Measurements from ENCODE around the gene PNPLA1. TPM values are rescaled to one million over a fixed set of nuclear protein-coding genes. Genes with fewer than 3 reads are reported as not detected.

The PNPLA1 gene
- total RNA-seq, 1 donor from 2014 or later, result 0.35 TPM

- H3K36me3 ChIP-seq, result no peaks in the 10 kb centered on the region
- ATAC-seq (no peak), DNase-seq (no peak)
- no peak overlapping the region for H3K27ac ChIP-seq
- intact Hi-C loops (cut with DNase I), result no loop called here
- peaks cover 5% of the 10 kb centered on the region for H3K27me3 ChIP-seq
- TF ChIP-seq, protein P1, sequence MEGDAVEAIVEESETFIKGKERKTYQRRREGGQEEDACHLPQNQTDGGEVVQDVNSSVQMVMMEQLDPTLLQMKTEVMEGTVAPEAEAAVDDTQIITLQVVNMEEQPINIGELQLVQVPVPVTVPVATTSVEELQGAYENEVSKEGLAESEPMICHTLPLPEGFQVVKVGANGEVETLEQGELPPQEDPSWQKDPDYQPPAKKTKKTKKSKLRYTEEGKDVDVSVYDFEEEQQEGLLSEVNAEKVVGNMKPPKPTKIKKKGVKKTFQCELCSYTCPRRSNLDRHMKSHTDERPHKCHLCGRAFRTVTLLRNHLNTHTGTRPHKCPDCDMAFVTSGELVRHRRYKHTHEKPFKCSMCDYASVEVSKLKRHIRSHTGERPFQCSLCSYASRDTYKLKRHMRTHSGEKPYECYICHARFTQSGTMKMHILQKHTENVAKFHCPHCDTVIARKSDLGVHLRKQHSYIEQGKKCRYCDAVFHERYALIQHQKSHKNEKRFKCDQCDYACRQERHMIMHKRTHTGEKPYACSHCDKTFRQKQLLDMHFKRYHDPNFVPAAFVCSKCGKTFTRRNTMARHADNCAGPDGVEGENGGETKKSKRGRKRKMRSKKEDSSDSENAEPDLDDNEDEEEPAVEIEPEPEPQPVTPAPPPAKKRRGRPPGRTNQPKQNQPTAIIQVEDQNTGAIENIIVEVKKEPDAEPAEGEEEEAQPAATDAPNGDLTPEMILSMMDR (IDR thresholded peaks at IDR 0.05), result no peak
- H3K9me3 ChIP-seq, result no peaks in the 10 kb centered on the region
- no peaks in the 10 kb centered on the region for H3K4me1 ChIP-seq
- H3K4me3 ChIP-seq, result no peak overlapping the region
Measured at GRCh38 chr6:36297051-36297450, 27.2 kb downstream of the PNPLA1 start.

DNA sequence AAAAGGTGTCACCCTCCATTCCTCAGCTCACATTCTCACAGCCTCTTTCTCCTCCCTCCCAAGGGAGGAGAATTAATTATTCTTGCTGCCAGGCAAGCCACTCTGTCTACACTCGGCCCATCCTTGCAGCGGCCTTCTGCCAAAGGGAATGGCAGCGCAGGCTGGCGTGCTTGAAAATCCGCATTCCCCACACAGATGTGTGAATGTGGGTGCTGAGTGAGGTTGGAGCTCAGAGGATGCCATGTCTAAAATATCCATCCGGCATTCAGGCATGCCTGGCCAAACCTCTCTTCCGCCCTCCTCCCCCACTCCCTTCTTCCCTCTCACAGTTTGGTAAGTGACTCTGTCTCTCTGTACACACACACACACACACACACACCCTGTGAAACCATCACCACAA lies 27.7 kb downstream of the PNPLA1 start:
- intact Hi-C loops (cut with DNase I), result no loop called here
- H3K4me3 ChIP-seq, result no peak overlapping the region
- DNase-seq, result no peak
- no peaks in the 10 kb centered on the region for H3K36me3 ChIP-seq
- no peak overlapping the region for H3K27ac ChIP-seq
- TF ChIP-seq, protein P1 (IDR thresholded peaks at IDR 0.05), result no peak
- H3K27me3 ChIP-seq, result peaks cover 5% of the 10 kb centered on the region
- no peaks in the 10 kb centered on the region for H3K4me1 ChIP-seq
- no peak for ATAC-seq
- no peaks in the 10 kb centered on the region for H3K9me3 ChIP-seq

GRCh38 chr6:36298027-36298426 lies 28.2 kb downstream of the PNPLA1 start:
- H3K27ac ChIP-seq, result no peak overlapping the region
- DNase-seq (no peak), ATAC-seq (no peak)
- H3K27me3 ChIP-seq, result peaks cover 5% of the 10 kb centered on the region
- intact Hi-C loops (cut with DNase I), result no loop called here
- H3K36me3 ChIP-seq, result no peaks in the 10 kb centered on the region
- no peaks in the 10 kb centered on the region for H3K9me3 ChIP-seq
- TF ChIP-seq, protein P1 (IDR thresholded peaks at IDR 0.05), result no peak
- no peaks in the 10 kb centered on the region for H3K4me1 ChIP-seq
- no peak overlapping the region for H3K4me3 ChIP-seq

DNA sequence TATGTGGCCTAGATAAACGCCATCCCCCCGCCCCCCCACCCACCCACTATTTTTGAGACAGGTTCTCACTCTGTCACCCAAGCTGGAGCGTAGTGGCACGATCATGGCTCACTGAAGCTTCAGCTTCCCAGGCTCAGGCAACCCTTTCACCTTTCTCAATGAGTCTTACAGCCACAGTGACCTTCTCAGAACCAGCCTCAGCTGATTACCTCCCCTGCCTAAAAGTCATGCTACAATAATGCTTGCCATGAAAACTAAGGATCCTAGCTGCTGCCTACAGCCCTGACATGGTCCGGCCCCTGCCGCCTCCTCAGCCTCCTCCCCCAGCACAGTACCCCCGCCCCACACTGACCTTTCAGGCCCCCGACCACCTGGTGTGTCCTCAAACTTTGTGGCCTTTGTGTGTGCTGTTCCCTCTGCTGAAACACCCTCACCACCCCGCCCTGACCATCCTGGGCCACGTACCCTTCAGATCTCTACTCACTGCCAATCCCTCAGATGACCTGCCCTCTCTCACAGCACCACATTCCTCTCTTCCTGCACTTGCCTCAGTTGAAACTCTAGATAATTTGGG lies 31.3 kb downstream of the PNPLA1 start:
- no peak overlapping the region for H3K4me3 ChIP-seq
- H3K36me3 ChIP-seq, result no peaks in the 10 kb centered on the region
- no peaks in the 10 kb centered on the region for H3K4me1 ChIP-seq
- peaks cover 5% of the 10 kb centered on the region for H3K27me3 ChIP-seq
- ATAC-seq (no peak), DNase-seq (no peak)
- no peaks in the 10 kb centered on the region for H3K9me3 ChIP-seq
- no peak overlapping the region for H3K27ac ChIP-seq
- TF ChIP-seq, protein P1 (IDR thresholded peaks at IDR 0.05), result no peak
- intact Hi-C loops (cut with DNase I), result no loop called here

DNA sequence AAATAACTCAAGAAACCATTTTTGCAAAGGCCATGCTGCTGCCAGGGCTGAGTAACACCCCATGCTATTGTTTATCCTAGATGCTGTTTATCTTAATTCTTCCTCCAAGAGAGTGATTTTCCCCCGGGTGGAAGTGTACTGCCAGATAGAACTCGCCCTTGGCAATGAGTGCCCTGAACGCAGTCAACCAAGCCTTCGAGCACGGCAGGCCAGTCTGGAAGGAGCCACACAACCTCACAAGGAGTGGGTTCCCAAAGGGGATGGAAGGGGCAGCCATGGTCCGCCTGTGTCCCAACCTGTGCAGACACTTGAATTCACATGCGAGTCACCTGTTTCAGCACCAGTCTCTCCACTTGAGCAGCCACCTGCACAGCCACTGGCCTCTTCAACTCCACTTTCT lies 31.9 kb downstream of the PNPLA1 start:
- TF ChIP-seq, protein P1 (IDR thresholded peaks at IDR 0.05), result no peak
- Histone ChIP-seq H3K36me3 (no peaks in the 10 kb centered on the region), H3K27ac (no peak overlapping the region), H3K4me3 (no peak overlapping the region), H3K27me3 (peaks cover 5% of the 10 kb centered on the region), H3K9me3 (no peaks in the 10 kb centered on the region), H3K4me1 (no peaks in the 10 kb centered on the region)
- DNase-seq, result no peak
- peak; percentile 6 for ATAC-seq
- intact Hi-C loops (cut with DNase I), result no loop called here
